Calu3 (cell line): ENCODE data around the gene FAM222A. TPM values are rescaled to one million over a fixed set of nuclear protein-coding genes. Genes with fewer than 3 reads are reported as not detected.

ENCODE experiments used
- BruUV-seq: library from RNA; stranded (reverse); fragments of 400-500 nt; replicated peaks from 2 replicates; lab custom pipeline; 2021; lab: Mats Ljungman, UMichigan
- CTCF ChIA-PET: fragments of 300-600 bp; sonication (Branson Sonifier 250); formaldehyde crosslinking; loops from one replicate; lab custom pipeline; 2022; ENCODE audit warnings: antibody characterized with exemption; lab: Charles Lee
- DNase-seq: peaks from one replicate; pipeline ENCODE4 v3.0.0; 2022
- H3K27ac Mint-ChIP-seq: one replicate; pipeline ENCODE4 v1.8.0; 2022; ENCODE audit warnings: mixed read lengths; ENCODE audit not compliant: unreplicated experiment
- H3K27me3 Mint-ChIP-seq: one replicate; pipeline ENCODE4 v1.8.0; 2022; ENCODE audit warnings: mixed read lengths; ENCODE audit not compliant: unreplicated experiment
- H3K36me3 Mint-ChIP-seq: one replicate; pipeline ENCODE4 v1.8.0; 2022; ENCODE audit warnings: mild to moderate bottlenecking, moderate library complexity, mixed read lengths; ENCODE audit not compliant: insufficient read depth, unreplicated experiment
- H3K4me1 Mint-ChIP-seq: one replicate; pipeline ENCODE4 v1.8.0; 2022; ENCODE audit warnings: mild to moderate bottlenecking, low read depth, mixed read lengths; ENCODE audit not compliant: unreplicated experiment
- H3K4me3 Mint-ChIP-seq: one replicate; pipeline ENCODE4 v1.8.0; 2022; ENCODE audit warnings: mild to moderate bottlenecking, low read depth, moderate library complexity, mixed read lengths; ENCODE audit not compliant: unreplicated experiment
- H3K9me3 Mint-ChIP-seq: one replicate; pipeline ENCODE4 v1.8.0; 2022; ENCODE audit warnings: low read depth, mixed read lengths; ENCODE audit not compliant: unreplicated experiment
- intact Hi-C: fragments of 100-400 bp; cut with micrococcal nuclease; formaldehyde crosslinking; loops from one replicate; pipeline ENCODE4 v1.10.0; 2022; ENCODE audit not compliant: unreplicated experiment
- total RNA-seq: library from RNA; stranded (reverse); gene quantifications from 2 replicates; pipeline ENCODE4 v1.2.3, GENCODE V29; 2022
- TF ChIP-seq, protein P1 (sequence below): fragments of 200-600 bp; IDR thresholded peaks from one replicate; pipeline ENCODE4 v1.8.0; 2022; ENCODE audit warnings: antibody characterized with exemption; ENCODE audit not compliant: unreplicated experiment

FAM222A gene
- total RNA-seq, 1 experiment from 2014 or later = 2.4 TPM

DNA sequence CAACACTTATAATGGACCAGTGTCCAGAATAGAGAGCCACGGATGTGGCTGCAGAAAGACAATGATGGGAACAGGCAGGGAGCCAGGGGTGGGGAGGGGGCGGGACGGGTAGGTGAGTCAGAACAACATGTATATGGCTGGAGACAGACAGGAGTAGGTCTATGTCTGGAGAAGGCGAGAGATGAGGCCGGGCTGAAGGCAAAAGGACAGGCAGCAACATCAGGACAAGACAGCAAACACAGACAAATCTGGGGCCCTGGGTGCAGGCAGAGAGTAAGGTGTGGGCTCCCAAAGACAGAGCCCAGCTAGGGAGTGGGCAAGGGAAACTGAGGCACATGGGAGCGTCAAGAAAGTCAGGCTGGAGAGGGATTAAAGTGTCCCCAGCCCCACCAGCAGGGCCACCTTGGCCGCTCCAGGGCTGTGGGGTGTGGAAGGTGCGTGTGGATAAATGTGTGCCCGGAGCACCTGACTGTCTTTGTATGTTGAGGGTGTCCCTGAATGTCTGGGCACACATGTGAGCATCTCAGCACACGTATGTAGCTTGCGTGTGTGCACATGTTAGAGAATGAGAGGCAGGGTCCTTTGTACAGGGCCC lies 44.1 kb downstream of the FAM222A start:
- Mint-ChIP-seq H3K4me1 (no peaks in the 10 kb centered on the region), H3K36me3 (peaks cover 5% of the 10 kb centered on the region), H3K27me3 (peaks cover 13% of the 10 kb centered on the region), H3K9me3 (peaks cover 3% of the 10 kb centered on the region), H3K4me3 (no peak overlapping the region), H3K27ac (no peak overlapping the region)
- TF ChIP-seq, protein P1, sequence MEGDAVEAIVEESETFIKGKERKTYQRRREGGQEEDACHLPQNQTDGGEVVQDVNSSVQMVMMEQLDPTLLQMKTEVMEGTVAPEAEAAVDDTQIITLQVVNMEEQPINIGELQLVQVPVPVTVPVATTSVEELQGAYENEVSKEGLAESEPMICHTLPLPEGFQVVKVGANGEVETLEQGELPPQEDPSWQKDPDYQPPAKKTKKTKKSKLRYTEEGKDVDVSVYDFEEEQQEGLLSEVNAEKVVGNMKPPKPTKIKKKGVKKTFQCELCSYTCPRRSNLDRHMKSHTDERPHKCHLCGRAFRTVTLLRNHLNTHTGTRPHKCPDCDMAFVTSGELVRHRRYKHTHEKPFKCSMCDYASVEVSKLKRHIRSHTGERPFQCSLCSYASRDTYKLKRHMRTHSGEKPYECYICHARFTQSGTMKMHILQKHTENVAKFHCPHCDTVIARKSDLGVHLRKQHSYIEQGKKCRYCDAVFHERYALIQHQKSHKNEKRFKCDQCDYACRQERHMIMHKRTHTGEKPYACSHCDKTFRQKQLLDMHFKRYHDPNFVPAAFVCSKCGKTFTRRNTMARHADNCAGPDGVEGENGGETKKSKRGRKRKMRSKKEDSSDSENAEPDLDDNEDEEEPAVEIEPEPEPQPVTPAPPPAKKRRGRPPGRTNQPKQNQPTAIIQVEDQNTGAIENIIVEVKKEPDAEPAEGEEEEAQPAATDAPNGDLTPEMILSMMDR = no peak
- BruUV-seq = no TSS peak
- CTCF ChIA-PET = interaction anchor here (1.1 kb wide), 1 partner anchor 18 kb away, joined by 3 read pairs; no protein-coding TSS in a partner anchor
- no peak for DNase-seq
- intact Hi-C loops = no loop called here

DNA sequence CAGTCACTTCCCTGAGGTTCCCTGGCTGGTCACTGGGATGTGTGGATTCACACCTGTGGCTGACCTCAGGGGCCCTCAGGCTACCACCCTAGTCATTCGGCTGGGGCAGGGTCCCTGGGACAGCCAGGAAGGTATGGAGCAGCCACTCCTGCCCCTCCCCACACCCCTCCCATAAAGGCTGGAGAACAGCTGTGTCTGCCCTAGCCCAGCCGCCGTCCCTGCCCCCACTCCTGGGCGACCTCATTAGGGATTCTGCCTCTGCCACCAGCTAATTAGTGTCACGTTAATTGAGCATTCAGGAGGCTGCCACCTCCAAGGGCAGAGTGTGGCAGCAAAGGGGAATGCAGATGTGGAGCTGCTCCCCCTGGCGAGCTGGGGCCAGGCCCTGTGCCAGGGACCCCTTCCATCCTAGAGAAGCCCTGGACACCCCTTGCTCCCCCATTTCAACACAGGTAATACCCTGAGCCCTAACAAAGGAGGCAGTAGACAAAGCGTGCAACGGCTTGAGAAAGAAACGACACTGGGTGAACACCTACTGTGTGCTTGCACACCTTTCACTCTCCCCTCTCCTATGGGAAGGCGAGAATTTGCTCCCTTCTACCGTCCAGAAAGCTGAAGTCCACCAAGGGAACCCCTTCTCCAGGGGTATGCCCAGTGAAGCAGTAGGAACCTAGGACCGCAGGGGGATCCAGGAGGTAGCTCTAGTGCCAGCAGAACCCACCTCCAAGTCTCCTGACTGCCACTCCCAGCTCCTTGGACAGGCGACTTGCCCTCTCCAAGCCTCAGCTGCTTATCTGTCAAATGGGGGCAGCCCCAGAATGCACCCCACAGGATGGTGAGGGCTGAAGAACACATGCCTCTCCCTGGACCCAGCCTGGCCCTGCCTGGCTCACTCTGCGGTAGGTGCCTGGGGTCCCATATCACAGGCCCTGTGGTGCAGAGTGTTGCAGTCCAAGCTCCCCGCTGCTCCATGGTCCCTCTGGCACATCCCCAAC lies 45.1 kb downstream of the FAM222A start:
- BruUV-seq = no TSS peak
- peaks cover 7% of the 10 kb centered on the region for H3K4me1 Mint-ChIP-seq
- no peak overlapping the region for H3K4me3 Mint-ChIP-seq
- no peak for DNase-seq
- H3K27me3 Mint-ChIP-seq = peaks cover 13% of the 10 kb centered on the region
- peaks cover 11% of the 10 kb centered on the region for H3K36me3 Mint-ChIP-seq
- CTCF ChIA-PET = interaction anchor here (0.7 to 1.1 kb wide), 2 partner anchors 19 to 214 kb away, joined by 3 read pairs; no protein-coding TSS in a partner anchor
- peaks cover 3% of the 10 kb centered on the region for H3K9me3 Mint-ChIP-seq
- TF ChIP-seq, protein P1 = no peak
- intact Hi-C loops = no loop called here
- H3K27ac Mint-ChIP-seq = no peak overlapping the region

DNA sequence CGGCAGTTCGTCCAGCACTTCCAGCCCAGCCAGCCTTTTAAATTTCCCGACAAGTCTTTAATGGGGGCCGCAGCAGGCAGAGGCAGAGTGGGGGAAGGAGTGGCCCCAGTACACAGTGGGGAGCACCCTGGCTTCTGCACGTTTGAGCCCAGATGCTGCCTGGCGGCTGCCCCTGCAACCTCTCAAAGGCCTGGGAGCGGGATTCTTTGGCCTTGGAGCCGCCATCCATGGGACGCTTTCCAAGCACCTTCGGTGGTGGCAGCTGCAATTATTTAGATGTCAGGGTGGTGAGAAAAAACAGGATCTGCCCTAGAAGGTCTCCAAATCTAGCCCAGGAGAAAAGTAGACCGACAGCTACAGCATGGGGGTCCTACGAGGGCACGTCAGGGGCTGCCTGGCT lies 46.0 kb downstream of the FAM222A start:
- BruUV-seq = no TSS peak

More for the DNA sequence above, 46.0 kb downstream of the FAM222A start:
- Mint-ChIP-seq H3K36me3 (peaks cover 11% of the 10 kb centered on the region), H3K4me3 (no peak overlapping the region), H3K9me3 (peaks cover 3% of the 10 kb centered on the region), H3K27me3 (peaks cover 13% of the 10 kb centered on the region), H3K27ac (no peak overlapping the region), H3K4me1 (peaks cover 7% of the 10 kb centered on the region)
- TF ChIP-seq, protein P1 = no peak
- CTCF ChIA-PET = no interaction called here
- no peak for DNase-seq
- intact Hi-C loops = no loop called here
